Adipocyte (in vitro differentiated cells): ENCODE measurements around the gene FERMT2.
A peak's percentile ranks its signal among the peaks of the same experiment; 100 is the strongest.

Source experiments
- DNase-seq: peaks from one replicate; pipeline ENCODE4 v3.0.0-alpha.2; 2015; ENCODE audit warnings: low read depth
- H3K27me3 ChIP-seq: replicated peaks from 2 replicates; pipeline ENCODE4 v1.7.0; 2013; ENCODE audit warnings: mild to moderate bottlenecking, low read length, moderate library complexity; ENCODE audit not compliant: control insufficient read depth, insufficient read depth
- H3K36me3 ChIP-seq: 2 replicates; pipeline ENCODE4 v1.7.0; 2013; ENCODE audit warnings: low read length, mild to moderate bottlenecking, moderate library complexity; ENCODE audit not compliant: control insufficient read depth, insufficient read depth, severe bottlenecking
- H3K4me1 ChIP-seq: 2 replicates; pipeline ENCODE4 v1.7.0; 2013; ENCODE audit warnings: mild to moderate bottlenecking, low read length, moderate library complexity; ENCODE audit not compliant: control insufficient read depth, insufficient read depth
- H3K4me3 ChIP-seq: 2 replicates; pipeline ENCODE4 v1.7.0; 2013; ENCODE audit warnings: mild to moderate bottlenecking, low read length, moderate library complexity
- H3K9ac ChIP-seq: 2 replicates; pipeline ENCODE4 v1.7.0; 2013; ENCODE audit warnings: mild to moderate bottlenecking, low read length, moderate library complexity
- H3K9me3 ChIP-seq: 2 replicates; pipeline ENCODE4 v1.7.0; 2013; ENCODE audit warnings: mild to moderate bottlenecking, low read length, moderate library complexity; ENCODE audit not compliant: control insufficient read depth

The FERMT2 gene

DNA sequence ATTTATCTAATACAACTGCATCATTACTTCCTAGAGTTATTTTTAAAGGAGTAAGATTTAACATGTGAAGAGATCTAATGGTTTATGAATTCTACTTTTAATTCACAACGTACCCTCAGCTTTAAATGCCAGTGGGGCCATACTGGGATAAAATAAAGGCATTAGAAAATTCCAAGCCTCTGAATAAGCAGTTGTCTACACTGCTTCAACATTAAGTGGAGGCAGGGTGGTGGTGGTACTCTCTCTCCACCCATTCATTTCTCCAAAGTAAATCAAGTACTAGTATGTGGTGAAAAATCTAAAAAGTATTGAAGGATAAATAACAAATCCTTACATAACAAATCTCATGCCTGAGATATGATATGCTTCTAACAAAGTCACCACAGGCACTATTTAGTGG is 52.4 kb downstream of the FERMT2 start:
- Histone ChIP-seq H3K9me3 (no peaks in the 10 kb centered on the region), H3K27me3 (no peaks in the 10 kb centered on the region), H3K4me1 (peaks cover 44% of the 10 kb centered on the region), H3K36me3 (peaks cover 26% of the 10 kb centered on the region), H3K4me3 (no peak overlapping the region), H3K9ac (no peak overlapping the region)
- no peak for DNase-seq

DNA sequence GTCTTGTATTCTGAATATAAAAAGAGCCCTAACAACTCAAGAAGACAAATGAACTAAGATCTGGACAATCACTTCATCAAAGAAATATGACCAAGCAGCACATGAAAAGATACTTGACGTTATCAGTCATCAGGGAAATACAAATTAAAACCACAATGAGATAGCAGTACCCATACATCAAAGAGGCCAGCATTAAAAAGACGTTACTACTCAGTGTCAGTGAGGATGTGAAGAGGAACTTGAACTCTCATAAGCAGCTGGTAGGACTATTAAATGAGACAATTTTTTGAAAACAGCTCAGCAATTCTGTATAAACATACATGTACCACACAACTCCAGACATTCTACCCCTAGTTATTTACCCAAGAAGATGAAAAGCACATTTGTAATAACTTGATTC is 55.9 kb downstream of the FERMT2 start:
- no peak overlapping the region for H3K9ac ChIP-seq
- H3K36me3 ChIP-seq = peaks cover 40% of the 10 kb centered on the region
- H3K27me3 ChIP-seq = no peaks in the 10 kb centered on the region
- no peak for DNase-seq
- H3K9me3 ChIP-seq = no peaks in the 10 kb centered on the region
- H3K4me3 ChIP-seq = no peak overlapping the region
- H3K4me1 ChIP-seq = peaks cover 26% of the 10 kb centered on the region

DNA sequence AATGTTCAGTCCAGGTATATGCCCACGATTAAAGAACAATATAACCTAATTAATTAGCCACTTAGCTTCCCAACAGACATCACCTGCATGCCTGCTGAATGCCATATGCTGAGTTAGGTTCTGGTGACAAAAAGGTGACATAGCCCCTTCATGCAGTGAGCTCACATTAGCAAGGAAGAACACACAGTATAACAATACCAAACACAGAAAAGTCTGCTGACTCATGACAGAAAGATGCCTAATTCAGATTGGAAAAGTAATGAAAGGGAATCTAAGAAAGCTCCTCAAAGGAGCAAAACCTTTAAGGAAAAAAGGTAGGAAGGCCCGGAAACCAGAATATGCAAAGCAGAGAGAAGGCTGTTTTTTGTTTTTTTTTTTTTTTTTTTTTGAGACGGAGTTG is 59.0 kb downstream of the FERMT2 start:
- DNase-seq = no peak
- H3K9me3 ChIP-seq = no peaks in the 10 kb centered on the region
- peaks cover 55% of the 10 kb centered on the region for H3K36me3 ChIP-seq
- no peaks in the 10 kb centered on the region for H3K27me3 ChIP-seq
- no peak overlapping the region for H3K4me3 ChIP-seq
- H3K9ac ChIP-seq = no peak overlapping the region
- peaks cover 44% of the 10 kb centered on the region for H3K4me1 ChIP-seq

DNA sequence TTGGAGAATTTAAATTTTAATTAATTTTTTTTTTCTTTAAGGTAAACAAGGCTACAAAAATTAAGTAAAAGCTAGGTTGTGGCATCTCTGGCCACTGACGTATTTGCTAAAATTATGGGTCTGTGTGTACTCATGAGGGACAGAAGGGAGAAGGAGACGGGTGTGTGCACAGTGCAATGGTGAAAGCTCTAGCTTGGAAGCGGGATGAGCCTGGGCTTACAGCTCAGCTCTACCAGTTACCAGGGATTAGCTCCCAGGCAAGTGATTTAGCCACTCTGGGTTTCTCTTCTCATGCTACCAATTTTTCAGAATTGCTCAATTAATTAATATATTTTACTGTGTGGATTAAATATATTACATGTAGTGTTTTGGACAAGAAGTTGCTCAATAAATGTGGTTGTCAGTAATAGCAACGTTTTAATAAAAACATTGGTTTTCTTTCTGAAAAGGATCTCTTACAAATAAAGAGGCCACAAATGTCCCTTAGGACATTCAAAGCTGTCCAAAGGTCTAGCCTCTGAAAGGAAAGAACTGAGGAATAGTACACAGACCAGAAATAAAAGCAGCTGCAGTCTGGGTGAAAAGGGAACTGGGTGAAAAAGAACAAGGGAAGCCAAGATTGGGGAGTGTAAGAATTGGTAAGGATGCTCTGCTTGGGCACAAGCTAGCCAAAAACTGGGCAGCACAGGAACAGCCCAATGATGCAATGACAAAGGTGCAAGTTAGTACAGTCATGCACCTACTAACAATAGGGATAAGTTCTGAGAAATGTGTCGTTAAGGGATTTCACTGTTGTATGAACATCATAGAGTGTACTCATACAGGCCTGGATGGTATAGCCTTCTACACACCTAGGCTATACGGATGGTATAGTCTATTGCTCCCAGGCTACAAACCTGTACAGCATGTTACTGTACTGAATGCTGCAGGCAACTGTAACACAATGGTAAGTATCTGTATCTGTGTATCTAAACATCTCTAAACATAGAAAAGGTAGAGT is 61.7 kb downstream of the FERMT2 start:
- H3K4me3 ChIP-seq = peak overlapping the region; percentile 54
- no peaks in the 10 kb centered on the region for H3K27me3 ChIP-seq
- peaks cover 59% of the 10 kb centered on the region for H3K36me3 ChIP-seq
- no peaks in the 10 kb centered on the region for H3K9me3 ChIP-seq
- no peak for DNase-seq
- peaks cover 50% of the 10 kb centered on the region for H3K4me1 ChIP-seq
- H3K9ac ChIP-seq = peak overlapping the region; percentile 75

DNA sequence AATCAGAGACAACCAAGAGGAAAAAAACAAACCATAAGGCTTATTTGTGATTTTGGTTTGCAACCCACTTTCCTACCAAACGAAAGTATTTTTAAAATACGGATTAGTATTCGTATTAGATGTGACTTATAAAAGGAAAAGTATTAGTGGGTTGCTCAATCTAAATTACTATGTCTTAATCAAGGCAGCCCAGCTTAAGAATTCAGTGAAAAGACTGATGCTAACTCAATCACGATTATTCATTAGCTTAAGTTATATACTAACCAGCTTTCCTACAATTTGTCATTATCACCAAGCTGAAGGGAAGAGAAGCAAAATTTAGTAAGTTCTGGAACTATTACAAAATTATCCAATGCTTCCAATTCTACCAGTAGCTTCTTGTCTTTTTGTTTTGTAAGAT is 62.7 kb downstream of the FERMT2 start:
- Histone ChIP-seq H3K4me1 (peaks cover 49% of the 10 kb centered on the region), H3K4me3 (peak overlapping the region; percentile 54), H3K36me3 (peaks cover 65% of the 10 kb centered on the region), H3K9ac (peak overlapping the region; percentile 75), H3K27me3 (no peaks in the 10 kb centered on the region), H3K9me3 (no peaks in the 10 kb centered on the region)
- no peak for DNase-seq

DNA sequence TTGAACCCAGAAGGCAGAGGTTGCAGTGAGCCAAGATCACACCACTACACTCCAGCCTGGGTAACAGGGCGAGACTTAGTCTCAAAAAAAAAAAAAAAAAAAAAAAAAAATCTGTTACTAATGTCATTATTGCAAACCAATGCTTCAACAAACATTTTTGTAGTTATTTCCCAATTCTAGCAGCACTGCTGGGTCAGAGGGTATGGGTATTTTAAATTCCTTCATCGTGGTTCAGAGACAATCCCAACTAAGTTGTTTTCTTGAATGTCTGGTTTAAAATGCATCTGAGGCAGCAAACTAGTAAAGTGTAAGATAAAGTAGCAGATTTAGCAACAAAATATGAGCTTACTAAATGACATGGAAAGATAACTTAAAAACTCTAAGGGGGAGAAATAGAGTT is 65.6 kb downstream of the FERMT2 start:
- no peak overlapping the region for H3K4me3 ChIP-seq
- peak; percentile 76 for DNase-seq
- H3K9ac ChIP-seq = peak overlapping the region; percentile 81
- H3K27me3 ChIP-seq = no peaks in the 10 kb centered on the region
- peaks cover 72% of the 10 kb centered on the region for H3K4me1 ChIP-seq
- H3K36me3 ChIP-seq = peaks cover 52% of the 10 kb centered on the region
- H3K9me3 ChIP-seq = no peaks in the 10 kb centered on the region

DNA sequence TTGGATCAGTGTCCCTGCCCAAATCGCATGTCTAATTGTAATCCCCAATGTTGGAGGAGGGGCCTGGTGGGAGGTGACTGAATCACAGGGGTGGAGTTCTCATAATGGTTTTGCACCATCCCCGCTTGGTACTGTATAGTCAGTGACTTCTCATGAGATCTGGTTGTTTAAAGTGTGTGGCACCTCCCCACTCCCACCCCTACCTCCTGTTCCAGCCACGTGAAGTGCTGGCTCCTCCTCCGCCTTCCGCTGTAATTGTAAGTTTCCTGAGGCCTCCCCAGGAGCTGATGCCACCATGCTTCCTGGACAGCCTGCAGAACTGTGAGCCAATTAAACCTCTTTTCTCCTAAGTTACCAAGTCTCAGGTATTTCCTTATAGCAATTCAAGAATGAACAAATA is 67.2 kb downstream of the FERMT2 start:
- H3K27me3 ChIP-seq = no peaks in the 10 kb centered on the region
- H3K9me3 ChIP-seq = no peaks in the 10 kb centered on the region
- H3K9ac ChIP-seq = no peak overlapping the region
- no peak for DNase-seq
- peaks cover 58% of the 10 kb centered on the region for H3K36me3 ChIP-seq
- H3K4me3 ChIP-seq = no peak overlapping the region
- peaks cover 76% of the 10 kb centered on the region for H3K4me1 ChIP-seq

DNA sequence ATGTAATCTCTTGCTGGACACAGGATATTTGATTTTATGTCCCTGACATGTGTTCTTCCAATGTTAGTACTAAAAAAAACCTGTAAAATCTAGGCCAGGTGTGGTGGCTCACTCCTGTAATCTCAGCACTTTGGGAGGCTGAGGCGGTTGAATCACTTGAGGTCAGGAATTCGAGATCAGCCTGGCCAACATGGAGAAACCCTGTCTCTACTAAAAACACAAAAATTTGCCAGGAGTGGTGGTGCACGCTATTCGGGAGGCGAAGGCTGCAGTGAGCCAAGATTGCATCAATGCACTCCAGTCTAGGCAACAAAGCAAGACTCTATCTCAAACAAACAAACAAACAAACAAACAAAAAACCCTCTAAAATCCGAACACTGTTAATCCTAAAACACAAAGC is 68.0 kb downstream of the FERMT2 start:
- Histone ChIP-seq H3K36me3 (peaks cover 61% of the 10 kb centered on the region), H3K9ac (no peak overlapping the region), H3K4me1 (peaks cover 76% of the 10 kb centered on the region), H3K27me3 (no peaks in the 10 kb centered on the region), H3K4me3 (no peak overlapping the region), H3K9me3 (no peaks in the 10 kb centered on the region)
- no peak for DNase-seq

DNA sequence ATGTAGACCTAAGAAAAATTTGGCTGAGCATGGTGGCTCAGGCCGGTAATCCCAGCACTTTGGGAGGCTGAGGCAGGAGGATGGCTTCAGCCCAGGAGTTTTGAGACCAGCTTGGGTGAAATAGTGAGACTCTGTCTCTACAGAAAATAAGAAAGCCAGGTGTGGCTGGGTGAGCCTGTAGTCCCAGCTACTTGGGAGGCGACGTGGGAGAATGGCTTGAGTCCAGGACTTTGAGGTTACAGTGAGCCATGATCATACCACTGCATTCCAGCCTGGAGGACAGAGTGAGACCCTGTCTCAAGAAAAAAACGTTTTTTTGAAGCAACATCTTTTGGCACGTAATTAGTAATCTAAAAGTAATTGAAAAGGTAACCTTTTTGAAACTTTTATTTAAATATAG is 70.9 kb downstream of the FERMT2 start:
- Histone ChIP-seq H3K9ac (no peak overlapping the region), H3K4me3 (no peak overlapping the region), H3K9me3 (no peaks in the 10 kb centered on the region), H3K27me3 (no peaks in the 10 kb centered on the region), H3K36me3 (peaks cover 71% of the 10 kb centered on the region), H3K4me1 (peaks cover 88% of the 10 kb centered on the region)
- no peak for DNase-seq

DNA sequence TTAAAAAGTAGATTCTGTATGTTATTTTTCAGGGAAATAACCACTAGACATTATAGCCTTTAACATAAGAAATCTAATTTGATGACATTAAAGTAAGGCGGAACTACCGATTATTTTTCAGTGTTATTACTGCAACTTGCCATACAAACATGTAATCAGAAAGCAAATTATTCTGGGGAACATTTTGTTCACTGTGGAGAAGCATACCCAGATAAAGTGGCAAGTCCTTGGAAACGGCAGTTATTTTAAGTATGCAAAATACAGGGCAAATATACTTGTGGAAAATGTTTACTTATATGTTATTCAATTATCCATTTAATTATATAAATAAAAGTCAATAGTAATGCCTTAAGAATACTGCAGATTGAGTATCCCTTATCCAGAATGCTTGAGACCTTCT is 71.9 kb downstream of the FERMT2 start:
- H3K27me3 ChIP-seq = no peaks in the 10 kb centered on the region
- peak overlapping the region; percentile 50 for H3K9ac ChIP-seq
- no peak for DNase-seq
- H3K36me3 ChIP-seq = peaks cover 81% of the 10 kb centered on the region
- no peaks in the 10 kb centered on the region for H3K9me3 ChIP-seq
- H3K4me1 ChIP-seq = peaks cover 91% of the 10 kb centered on the region
- H3K4me3 ChIP-seq = no peak overlapping the region

DNA sequence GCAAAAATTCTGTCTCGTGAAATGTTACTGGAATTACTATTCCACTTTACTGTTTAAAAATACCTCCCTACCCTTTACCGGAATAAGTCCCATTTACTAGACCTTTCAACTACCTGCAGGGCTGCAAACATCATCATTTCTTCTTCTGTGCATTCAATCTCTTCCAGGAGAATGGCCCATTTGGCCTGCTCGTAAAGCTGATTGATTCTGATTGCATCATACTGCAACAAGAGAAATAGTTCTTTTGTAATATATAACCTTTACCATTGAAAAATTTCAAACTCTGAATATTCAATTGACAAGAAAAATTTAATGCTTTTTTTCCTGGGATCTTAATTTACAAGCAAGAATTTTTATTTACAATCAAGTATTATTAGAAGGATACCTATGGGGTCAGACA is 72.4 kb downstream of the FERMT2 start:
- Histone ChIP-seq H3K9me3 (no peaks in the 10 kb centered on the region), H3K4me1 (peaks cover 96% of the 10 kb centered on the region), H3K36me3 (peaks cover 80% of the 10 kb centered on the region), H3K4me3 (peak overlapping the region; percentile 6), H3K9ac (peak overlapping the region; percentile 66), H3K27me3 (no peaks in the 10 kb centered on the region)
- peak; percentile 52 for DNase-seq
